Keratinocyte (primary cell): ENCODE results near the gene ZNF627. TPM values are rescaled to one million over a fixed set of nuclear protein-coding genes. Genes with fewer than 3 reads are reported as not detected.

Source experiments
- DNase-seq: peaks from one replicate; pipeline ENCODE4 v3.0.0-alpha.2; 2011; ENCODE audit warnings: low read depth, missing footprints, low spot score
- FAIRE-seq: peaks from 2 replicates; lab custom pipeline; 2011; peaks lifted over from hg19 to GRCh38; lab: Jason Lieb, UNC
- H2AFZ ChIP-seq: 2 replicates; pipeline ENCODE4 v1.6.0; 2012; ENCODE audit warnings: low read length, control low read depth, inconsistent platforms; ENCODE audit not compliant: control insufficient read depth
- H3K27ac ChIP-seq: 2 replicates; pipeline ENCODE4 v1.5.1; 2011; ENCODE audit warnings: low read length; ENCODE audit not compliant: control insufficient read depth, insufficient read depth
- H3K27me3 ChIP-seq: 3 replicates; pipeline ENCODE4 v1.6.0; 2011; ENCODE audit warnings: low read length; ENCODE audit not compliant: control insufficient read depth, insufficient read depth; ENCODE audit errors: extremely low read depth
- H3K36me3 ChIP-seq, 2 experiments: 2 replicates in 1 of 2; 3 replicates in 1 of 2; pipeline ENCODE4 v1.5.1; 2011; ENCODE audit warnings: low read length in 2 of 2, mild to moderate bottlenecking in 1 of 2; ENCODE audit not compliant: control insufficient read depth in 2 of 2, insufficient read depth in 2 of 2; ENCODE audit errors: extremely low read depth in 1 of 2
- H3K4me1 ChIP-seq: 3 replicates; pipeline ENCODE4 v1.5.1; 2011; ENCODE audit warnings: low read length; ENCODE audit not compliant: control insufficient read depth, insufficient read depth; ENCODE audit errors: extremely low read depth
- H3K4me2 ChIP-seq: 3 replicates; pipeline ENCODE4 v1.6.0; 2011; ENCODE audit warnings: low read depth, low read length; ENCODE audit not compliant: control insufficient read depth, insufficient read depth; ENCODE audit errors: extremely low read depth
- H3K4me3 ChIP-seq, 3 experiments: fragments of 200-600 bp in 1 of 3; sonication (generic) in 1 of 3; 2 replicates in 2 of 3; 3 replicates in 1 of 3; pipeline ENCODE4 v1.5.1; 2011 to 2016; ENCODE audit warnings: low read length in 3 of 3, mild to moderate bottlenecking in 3 of 3, control low read depth in 2 of 3, inconsistent platforms in 1 of 3, low read depth in 1 of 3, mixed read lengths in 1 of 3, mixed run types in 1 of 3, moderate library complexity in 1 of 3; ENCODE audit not compliant: control insufficient read depth in 2 of 3, insufficient read depth in 2 of 3; ENCODE audit errors: extremely low read depth in 1 of 3
- H3K79me2 ChIP-seq: 2 replicates; pipeline ENCODE4 v1.6.0; 2012; ENCODE audit warnings: low read length; ENCODE audit not compliant: control insufficient read depth, insufficient read depth
- H3K9ac ChIP-seq: 3 replicates; pipeline ENCODE4 v1.6.0; 2011; ENCODE audit warnings: low read length; ENCODE audit not compliant: control insufficient read depth, insufficient read depth; ENCODE audit errors: extremely low read depth
- H3K9me1 ChIP-seq: 3 replicates; pipeline ENCODE4 v1.6.0; 2011; ENCODE audit warnings: low read length; ENCODE audit not compliant: control insufficient read depth, insufficient read depth; ENCODE audit errors: extremely low read depth
- H3K9me3 ChIP-seq: 2 replicates; pipeline ENCODE4 v1.5.1; 2012; ENCODE audit warnings: low read depth, low read length; ENCODE audit not compliant: control insufficient read depth
- H4K20me1 ChIP-seq: 3 replicates; pipeline ENCODE4 v1.6.0; 2011; ENCODE audit warnings: low read length; ENCODE audit not compliant: control insufficient read depth, insufficient read depth; ENCODE audit errors: extremely low read depth
- CTCF ChIP-seq, 3 experiments: IDR thresholded peaks in 1 of 3; conservative IDR thresholded peaks in 1 of 3; optimal IDR thresholded peaks in 1 of 3; 2 replicates in 2 of 3; 3 replicates in 1 of 3; pipeline versions ENCODE3 to v1.5.1; 2011; ENCODE audit warnings: low read length in 3 of 3, mild to moderate bottlenecking in 3 of 3, moderate library complexity in 2 of 3, control low read depth in 1 of 3, inconsistent platforms in 1 of 3; ENCODE audit not compliant: insufficient read depth in 2 of 3; ENCODE audit errors: extremely low read depth in 1 of 3
- EZH2 ChIP-seq: IDR thresholded peaks from one replicate; pipeline ENCODE4 v1.6.1; 2012; ENCODE audit warnings: inconsistent platforms, mild to moderate bottlenecking, low read length, moderate library complexity
- dilution Hi-C: fragments of 300-500 bp; cut with MboI; formaldehyde crosslinking; loops from one replicate; pipeline ENCODE4 v1.7.0; 2020; ENCODE audit warnings: low sequenced_read_pairs; ENCODE audit not compliant: extremely low pct_ligation_motif_present
- polyA plus RNA-seq, 5 experiments: library from polyadenylated mRNA; depleted of rRNA in 3 of 5; stranded (reverse) in 3 of 5; stranded (forward) in 1 of 5; unstranded in 1 of 5; fragments of >200 nt; gene quantifications; 1 replicate in 1 of 5; 2 replicates in 3 of 5; 3 replicates in 1 of 5; pipeline versions ENCODE4 v1.2.1 to v1.2.3, GENCODE V29; 2011 to 2012; ENCODE audit warnings: missing spikeins in 2 of 5, low read depth in 1 of 5, low replicate concordance in 1 of 5

Gene ZNF627
- polyA plus RNA-seq, 1 donor (not counting 4 experiments of a cell fraction or from before 2014, with no cell fraction given) = 8.5 TPM

DNA sequence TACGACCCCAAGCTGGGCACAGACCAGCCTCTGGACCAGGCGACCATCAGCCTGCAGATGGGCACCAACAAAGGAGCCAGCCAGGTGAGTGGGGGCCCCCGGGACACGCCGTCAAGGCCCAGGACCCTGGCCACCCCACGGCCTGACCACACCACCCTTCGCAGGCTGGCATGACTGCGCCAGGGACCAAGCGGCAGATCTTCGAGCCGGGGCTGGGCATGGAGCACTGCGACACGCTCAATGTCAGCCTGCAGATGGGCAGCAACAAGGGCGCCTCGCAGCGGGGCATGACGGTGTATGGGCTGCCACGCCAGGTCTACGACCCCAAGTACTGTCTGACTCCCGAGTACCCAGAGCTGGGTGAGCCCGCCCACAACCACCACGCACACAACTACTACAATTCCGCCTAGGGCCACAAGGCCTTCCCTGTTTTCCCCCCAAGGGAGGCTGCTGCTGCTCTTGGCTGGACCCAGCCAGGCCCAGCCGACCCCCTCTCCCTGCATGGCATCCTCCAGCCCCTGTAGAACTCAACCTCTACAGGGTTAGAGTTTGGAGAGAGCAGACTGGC, 47.8 kb upstream of the ZNF627 start:
- H3K4me3 ChIP-seq = no peak overlapping the region
- H3K9ac ChIP-seq = no peak overlapping the region
- no peaks in the 10 kb centered on the region for H3K9me3 ChIP-seq
- DNase-seq (no peak), FAIRE-seq (no peak)
- no peak overlapping the region for H3K4me2 ChIP-seq
- H3K79me2 ChIP-seq = peaks cover 2% of the 10 kb centered on the region
- TF ChIP-seq EZH2 (no peak), CTCF (optimal IDR thresholded peaks at IDR 0.05 in 1 of 3, IDR thresholded peaks at IDR 0.05 in 1 of 3, conservative IDR thresholded peaks at IDR 0.05 in 1 of 3; ENCODE audit: extremely low read depth in 1 of 3, insufficient read depth in 2 of 3, low read length in 3 of 3) (no peak)
- H3K9me1 ChIP-seq = no peaks in the 10 kb centered on the region
- H3K4me1 ChIP-seq = peaks cover 7% of the 10 kb centered on the region
- dilution Hi-C loops = no loop called here
- H3K27ac ChIP-seq = no peak overlapping the region
- H3K27me3 ChIP-seq = no peaks in the 10 kb centered on the region
- H4K20me1 ChIP-seq = peaks cover 2% of the 10 kb centered on the region
- peaks cover 7 to 15% of the 10 kb centered on the region in 2 experiments for H3K36me3 ChIP-seq
- no peak overlapping the region for H2AFZ ChIP-seq

GRCh38 chr19:11550265-11550664, 47.0 kb upstream of the ZNF627 start:
- H3K9me1 ChIP-seq = no peaks in the 10 kb centered on the region
- H3K9me3 ChIP-seq = no peaks in the 10 kb centered on the region
- H3K36me3 ChIP-seq = peaks cover 7 to 15% of the 10 kb centered on the region in 2 experiments
- TF ChIP-seq EZH2 (no peak), CTCF (optimal IDR thresholded peaks at IDR 0.05 in 1 of 3, IDR thresholded peaks at IDR 0.05 in 1 of 3, conservative IDR thresholded peaks at IDR 0.05 in 1 of 3; ENCODE audit: extremely low read depth in 1 of 3, insufficient read depth in 2 of 3, low read length in 3 of 3) (no peak)
- no peaks in the 10 kb centered on the region for H3K27me3 ChIP-seq
- no peak overlapping the region for H3K9ac ChIP-seq
- peaks cover 4% of the 10 kb centered on the region for H3K79me2 ChIP-seq
- no peak overlapping the region for H3K4me2 ChIP-seq
- FAIRE-seq (no peak), DNase-seq (no peak)
- H3K4me1 ChIP-seq = peaks cover 7% of the 10 kb centered on the region
- dilution Hi-C loops = no loop called here
- no peak overlapping the region for H3K4me3 ChIP-seq
- peaks cover 2% of the 10 kb centered on the region for H4K20me1 ChIP-seq
- H3K27ac ChIP-seq = no peak overlapping the region
- H2AFZ ChIP-seq = no peak overlapping the region
